Astrocyte (in vitro differentiated cells and primary cell): Measurements from ENCODE around the gene ABTB2. TPM values are rescaled to one million over a fixed set of nuclear protein-coding genes. Genes with fewer than 3 reads are reported as not detected.
A peak's percentile ranks its signal among the peaks of the same experiment; 100 is the strongest.

ENCODE experiments used
- DNase-seq: peaks from one replicate; pipeline ENCODE4 v3.0.0-alpha.2; 2010; ENCODE audit warnings: low read depth
- FAIRE-seq: peaks from 2 replicates; lab custom pipeline; 2011; peaks lifted over from hg19 to GRCh38; lab: Jason Lieb, UNC
- H2AFZ ChIP-seq: 2 replicates; pipeline ENCODE4 v1.6.0; 2012; ENCODE audit warnings: low read depth, low read length, inconsistent platforms
- H3K27ac ChIP-seq: 2 replicates; pipeline ENCODE4 v1.5.1; 2011; ENCODE audit warnings: low read depth, low read length, inconsistent platforms
- H3K27me3 ChIP-seq: 2 replicates; pipeline ENCODE4 v1.6.0; 2011; ENCODE audit warnings: low read length, inconsistent platforms; ENCODE audit not compliant: insufficient read depth
- H3K36me3 ChIP-seq: 2 replicates; pipeline ENCODE4 v1.5.1; 2011; ENCODE audit warnings: low read length, inconsistent platforms; ENCODE audit not compliant: insufficient read depth
- H3K4me1 ChIP-seq: 2 replicates; pipeline ENCODE4 v1.5.1; 2011; ENCODE audit warnings: low read length, inconsistent platforms; ENCODE audit not compliant: insufficient read depth
- H3K4me2 ChIP-seq: 2 replicates; pipeline ENCODE4 v1.6.0; 2012; ENCODE audit warnings: low read length, inconsistent platforms
- H3K4me3 ChIP-seq: 2 replicates; pipeline ENCODE4 v1.5.1; 2011; ENCODE audit warnings: low read depth, mild to moderate bottlenecking, low read length, inconsistent platforms; ENCODE audit not compliant: insufficient read depth
- H3K79me2 ChIP-seq: 2 replicates; pipeline ENCODE4 v1.6.0; 2012; ENCODE audit warnings: mild to moderate bottlenecking, low read length, inconsistent platforms; ENCODE audit not compliant: insufficient read depth
- H3K9ac ChIP-seq: 2 replicates; pipeline ENCODE4 v1.6.0; 2012; ENCODE audit warnings: mild to moderate bottlenecking, low read length, inconsistent platforms
- H3K9me3 ChIP-seq: 2 replicates; pipeline ENCODE4 v1.5.1; 2012; ENCODE audit warnings: low read depth, mild to moderate bottlenecking, low read length, inconsistent platforms; ENCODE audit not compliant: insufficient read depth
- H4K20me1 ChIP-seq: 2 replicates; pipeline ENCODE4 v1.6.0; 2012; ENCODE audit warnings: low read length, inconsistent platforms; ENCODE audit not compliant: insufficient read depth
- H3K27ac Mint-ChIP-seq: one replicate; pipeline ENCODE4 v1.8.0; 2021; ENCODE audit warnings: mild to moderate bottlenecking, mixed read lengths; ENCODE audit not compliant: unreplicated experiment
- H3K27me3 Mint-ChIP-seq: one replicate; pipeline ENCODE4 v1.8.0; 2021; ENCODE audit warnings: low read depth, mixed read lengths; ENCODE audit not compliant: unreplicated experiment
- H3K36me3 Mint-ChIP-seq: one replicate; pipeline ENCODE4 v1.8.0; 2021; ENCODE audit warnings: low read depth, mixed read lengths; ENCODE audit not compliant: unreplicated experiment
- H3K4me1 Mint-ChIP-seq: one replicate; pipeline ENCODE4 v1.8.0; 2021; ENCODE audit warnings: low read depth, mixed read lengths; ENCODE audit not compliant: unreplicated experiment
- H3K4me3 Mint-ChIP-seq: one replicate; pipeline ENCODE4 v1.8.0; 2021; ENCODE audit warnings: mild to moderate bottlenecking, moderate library complexity, mixed read lengths; ENCODE audit not compliant: unreplicated experiment
- H3K9me3 Mint-ChIP-seq: one replicate; pipeline ENCODE4 v1.8.0; 2021; ENCODE audit warnings: mild to moderate bottlenecking, mixed read lengths; ENCODE audit not compliant: unreplicated experiment
- EZH2 ChIP-seq: IDR thresholded peaks from 2 replicates; pipeline ENCODE4 v1.6.1; 2012; ENCODE audit warnings: mild to moderate bottlenecking, low read length, inconsistent platforms; ENCODE audit not compliant: insufficient read depth
- total RNA-seq: library from RNA; stranded (reverse); gene quantifications from 2 replicates; pipeline ENCODE4 v1.2.1, GENCODE V29; 2021
- TF ChIP-seq, protein P1 (sequence below): IDR thresholded peaks from 2 replicates; pipeline ENCODE4 v1.5.1; 2011; ENCODE audit warnings: low read depth, mild to moderate bottlenecking, inconsistent platforms, low read length, moderate library complexity; ENCODE audit not compliant: insufficient read depth

Gene ABTB2
- total RNA-seq, 1 donor from 2014 or later = 14.1 TPM

DNA sequence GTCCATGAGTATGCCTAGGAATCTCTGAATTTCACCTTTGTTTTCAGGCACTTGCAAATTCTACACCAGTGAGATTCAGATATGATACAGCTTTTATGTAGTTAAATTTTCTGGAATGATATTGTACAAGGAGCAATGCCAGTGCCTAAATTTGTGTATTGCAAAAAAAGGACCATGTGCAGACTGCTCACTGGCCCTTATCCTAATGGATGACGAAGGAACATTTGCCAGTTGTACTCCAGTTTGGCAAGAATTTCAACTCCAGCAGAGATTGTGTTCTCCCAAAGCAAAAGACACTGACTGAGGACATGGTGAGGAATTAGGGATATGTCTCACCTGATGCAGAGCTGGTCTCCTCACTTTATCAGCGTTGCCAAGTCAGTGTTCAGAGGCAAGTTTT, 243.8 kb downstream of the ABTB2 start:
- H4K20me1 ChIP-seq = peaks cover 17% of the 10 kb centered on the region
- no peaks in the 10 kb centered on the region for H3K9me3 Mint-ChIP-seq
- H3K36me3 ChIP-seq = peaks cover 75% of the 10 kb centered on the region
- DNase-seq (no peak), FAIRE-seq (peak; percentile 41)
- H3K27ac Mint-ChIP-seq = no peak overlapping the region
- no peak overlapping the region for H3K27ac ChIP-seq
- H3K4me1 Mint-ChIP-seq = peaks cover 3% of the 10 kb centered on the region
- no peak overlapping the region for H3K4me3 Mint-ChIP-seq
- H3K9me3 ChIP-seq = no peaks in the 10 kb centered on the region
- H2AFZ ChIP-seq = no peak overlapping the region
- H3K9ac ChIP-seq = no peak overlapping the region
- TF ChIP-seq, protein P1, sequence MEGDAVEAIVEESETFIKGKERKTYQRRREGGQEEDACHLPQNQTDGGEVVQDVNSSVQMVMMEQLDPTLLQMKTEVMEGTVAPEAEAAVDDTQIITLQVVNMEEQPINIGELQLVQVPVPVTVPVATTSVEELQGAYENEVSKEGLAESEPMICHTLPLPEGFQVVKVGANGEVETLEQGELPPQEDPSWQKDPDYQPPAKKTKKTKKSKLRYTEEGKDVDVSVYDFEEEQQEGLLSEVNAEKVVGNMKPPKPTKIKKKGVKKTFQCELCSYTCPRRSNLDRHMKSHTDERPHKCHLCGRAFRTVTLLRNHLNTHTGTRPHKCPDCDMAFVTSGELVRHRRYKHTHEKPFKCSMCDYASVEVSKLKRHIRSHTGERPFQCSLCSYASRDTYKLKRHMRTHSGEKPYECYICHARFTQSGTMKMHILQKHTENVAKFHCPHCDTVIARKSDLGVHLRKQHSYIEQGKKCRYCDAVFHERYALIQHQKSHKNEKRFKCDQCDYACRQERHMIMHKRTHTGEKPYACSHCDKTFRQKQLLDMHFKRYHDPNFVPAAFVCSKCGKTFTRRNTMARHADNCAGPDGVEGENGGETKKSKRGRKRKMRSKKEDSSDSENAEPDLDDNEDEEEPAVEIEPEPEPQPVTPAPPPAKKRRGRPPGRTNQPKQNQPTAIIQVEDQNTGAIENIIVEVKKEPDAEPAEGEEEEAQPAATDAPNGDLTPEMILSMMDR = no peak
- TF ChIP-seq EZH2 = no peak
- peaks cover 26% of the 10 kb centered on the region for H3K36me3 Mint-ChIP-seq
- H3K27me3 Mint-ChIP-seq = no peaks in the 10 kb centered on the region
- H3K27me3 ChIP-seq = no peaks in the 10 kb centered on the region
- H3K4me2 ChIP-seq = no peak overlapping the region
- peaks cover 14% of the 10 kb centered on the region for H3K79me2 ChIP-seq
- H3K4me1 ChIP-seq = no peaks in the 10 kb centered on the region
- no peak overlapping the region for H3K4me3 ChIP-seq

DNA sequence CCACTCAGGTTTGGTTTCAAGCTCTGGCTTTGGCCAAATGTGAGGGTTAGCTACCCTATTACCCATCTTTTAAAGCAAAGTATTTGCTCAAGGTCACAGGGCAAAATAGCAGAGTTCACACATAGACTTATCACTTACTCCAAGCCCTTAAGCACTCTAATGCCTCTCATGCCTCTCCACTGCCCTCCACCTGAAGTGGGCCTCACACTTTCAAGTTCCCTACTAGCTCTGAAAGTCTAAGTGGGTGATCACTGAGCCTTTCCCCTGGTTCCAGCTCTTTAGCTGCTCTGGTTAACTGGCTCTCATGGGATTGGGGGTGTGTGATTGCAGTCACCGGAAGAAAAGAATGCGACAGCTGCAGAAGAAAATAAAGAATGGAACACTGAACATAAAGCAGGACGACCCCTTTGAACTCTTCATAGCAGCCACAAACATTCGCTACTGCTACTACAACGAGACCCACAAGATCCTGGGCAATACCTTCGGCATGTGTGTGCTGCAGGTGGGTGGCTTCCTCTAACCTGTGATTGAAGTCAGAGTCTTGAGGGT, 246.0 kb downstream of the ABTB2 start:
- FAIRE-seq (no peak), DNase-seq (no peak)
- Histone ChIP-seq H3K79me2 (peaks cover 36% of the 10 kb centered on the region), H3K27me3 (no peaks in the 10 kb centered on the region), H3K4me2 (no peak overlapping the region), H4K20me1 (peaks cover 11% of the 10 kb centered on the region), H3K9me3 (no peaks in the 10 kb centered on the region), H3K27ac (no peak overlapping the region), H3K4me1 (peaks cover 5% of the 10 kb centered on the region), H3K4me3 (no peak overlapping the region), H3K9ac (no peak overlapping the region), H3K36me3 (peaks cover 59% of the 10 kb centered on the region), H2AFZ (no peak overlapping the region)
- Mint-ChIP-seq H3K27me3 (no peaks in the 10 kb centered on the region), H3K9me3 (no peaks in the 10 kb centered on the region), H3K27ac (no peak overlapping the region), H3K4me1 (peaks cover 3% of the 10 kb centered on the region), H3K4me3 (no peak overlapping the region), H3K36me3 (peaks cover 24% of the 10 kb centered on the region)
- TF ChIP-seq, protein P1 = no peak

GRCh38 chr11:34105957-34106504, 251.8 kb downstream of the ABTB2 start:
- H3K4me1 Mint-ChIP-seq = peaks cover 10% of the 10 kb centered on the region
- H3K27me3 ChIP-seq = no peaks in the 10 kb centered on the region
- no peaks in the 10 kb centered on the region for H3K9me3 Mint-ChIP-seq
- peaks cover 10% of the 10 kb centered on the region for H4K20me1 ChIP-seq
- H3K4me2 ChIP-seq = peak overlapping the region; percentile 87
- peaks cover 13% of the 10 kb centered on the region for H3K36me3 Mint-ChIP-seq
- H3K36me3 ChIP-seq = peaks cover 34% of the 10 kb centered on the region
- H3K4me3 Mint-ChIP-seq = peak overlapping the region; percentile 96
- H3K4me1 ChIP-seq = peaks cover 16% of the 10 kb centered on the region
- no peaks in the 10 kb centered on the region for H3K9me3 ChIP-seq
- peak overlapping the region; percentile 92 for H3K27ac ChIP-seq
- no peaks in the 10 kb centered on the region for H3K27me3 Mint-ChIP-seq
- H3K79me2 ChIP-seq = peaks cover 44% of the 10 kb centered on the region
- peak overlapping the region; percentile 95 for H3K9ac ChIP-seq
- H2AFZ ChIP-seq = peak overlapping the region; percentile 62
- H3K27ac Mint-ChIP-seq = peak overlapping the region; percentile 99
- DNase-seq = peak; percentile 22
- H3K4me3 ChIP-seq = peak overlapping the region; percentile 96
- no peak for TF ChIP-seq EZH2
- TF ChIP-seq, protein P1 = no peak
- FAIRE-seq = no peak
